Pulmonary artery endothelial cell (primary cell): ENCODE results near the gene CYP3A7. TPM values are rescaled to one million over a fixed set of nuclear protein-coding genes. Genes with fewer than 3 reads are reported as not detected.
"Not testable (repeated sequence)": the region's sequence is repeated elsewhere in the genome, so short reads cannot be mapped to it uniquely, and the experiment has no call there.

ENCODE experiments used
- DNase-seq: peaks from one replicate; pipeline ENCODE4 v3.0.0-alpha.2; 2011; ENCODE audit warnings: low read depth, low spot score
- total RNA-seq: library from RNA; depleted of rRNA; stranded (reverse); fragments of >200 nt; gene quantifications from 2 replicates; pipeline ENCODE4 v1.2.3, GENCODE V29; 2014

The CYP3A7 gene
- total RNA-seq, 1 donor from 2014 or later: not detected

- no peak for DNase-seq
Observed at GRCh38 chr7:99674995-99675742, 59.8 kb downstream of the CYP3A7 start.

- no peak for DNase-seq
Observed at GRCh38 chr7:99672573-99672972, 62.4 kb downstream of the CYP3A7 start.

GRCh38 chr7:99669782-99670181 lies 65.2 kb downstream of the CYP3A7 start:
- no peak for DNase-seq

GRCh38 chr7:99668541-99668940 lies 66.5 kb downstream of the CYP3A7 start:
- DNase-seq: no peak

- no peak for DNase-seq
Observed at GRCh38 chr7:99667179-99667578, 67.8 kb downstream of the CYP3A7 start.

GRCh38 chr7:99666013-99666395 lies 69.0 kb downstream of the CYP3A7 start:
- no peak for DNase-seq

- no peak for DNase-seq
Observed at GRCh38 chr7:99665312-99666012, 69.5 kb downstream of the CYP3A7 start.

- DNase-seq: not testable (repeated sequence)
Observed at GRCh38 chr7:99657879-99658278, 77.1 kb downstream of the CYP3A7 start.

Other genes with a start within 250 kb of the CYP3A7 start
- 27.0 and 31.3 TPM in 2 replicates for gene ZNF394, start 234.9 kb downstream of the CYP3A7 start, total RNA-seq
- 10.4 and 15.1 TPM in 2 replicates for gene ZKSCAN5, start 230.5 kb downstream of the CYP3A7 start, total RNA-seq
- 4.8 and 5.4 TPM in 2 replicates for gene FAM200A, start 183.1 kb downstream of the CYP3A7 start, total RNA-seq
- 8.2 and 20.9 TPM in 2 replicates for gene ZNF655, start 176.6 kb downstream of the CYP3A7 start, total RNA-seq
- not detected in 2 replicates for gene TMEM225B, start 136.9 kb downstream of the CYP3A7 start, total RNA-seq
- gene ZSCAN25, start 118.2 kb downstream of the CYP3A7 start, total RNA-seq: 12.5 and 14.2 TPM in 2 replicates
- gene CYP3A5, start 55.2 kb downstream of the CYP3A7 start, total RNA-seq: not detected in 2 replicates
- not detected in 2 replicates for gene CYP3A4, start 49.0 kb upstream of the CYP3A7 start, total RNA-seq
- not detected in 2 replicates for gene CYP3A43, start 92.8 kb upstream of the CYP3A7 start, total RNA-seq
- gene OR2AE1, start 141.8 kb upstream of the CYP3A7 start, total RNA-seq: 0.13 TPM in 1 of 2 replicates, not detected in the other
- 14.0 and 17.4 TPM in 2 replicates for gene TRIM4, start 184.3 kb upstream of the CYP3A7 start, total RNA-seq
- not detected in 2 replicates for gene GJC3, start 194.4 kb upstream of the CYP3A7 start, total RNA-seq
- gene AZGP1, start 240.8 kb upstream of the CYP3A7 start, total RNA-seq: not detected in 2 replicates